NCI-H2196 treated with DMSO at 0.1 percent for 48 hours (cell line): ENCODE results near the gene ATP13A3.

Experiments
- DNase-seq: peaks from one replicate; lab custom pipeline; 2025; ENCODE audit not compliant: unreplicated experiment; lab: John Stamatoyannopoulos, UW

Gene ATP13A3

DNA sequence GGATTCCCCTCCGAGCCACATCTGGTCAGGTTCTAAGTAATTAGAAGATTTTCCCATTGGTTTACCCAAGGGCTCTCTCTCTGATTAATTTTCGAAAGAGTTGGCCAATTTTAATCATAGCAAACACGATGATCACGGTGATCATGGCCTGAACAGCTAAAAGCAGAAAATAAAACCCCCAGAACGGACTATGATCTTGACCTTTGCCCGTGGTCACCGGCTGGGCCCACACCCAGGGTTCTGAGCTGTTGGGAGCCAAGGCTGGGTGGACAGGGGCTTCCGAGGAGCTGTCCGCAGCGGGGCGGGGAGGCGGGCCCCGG lies 90.3 kb downstream of the ATP13A3 start:
- no peak for DNase-seq

DNA sequence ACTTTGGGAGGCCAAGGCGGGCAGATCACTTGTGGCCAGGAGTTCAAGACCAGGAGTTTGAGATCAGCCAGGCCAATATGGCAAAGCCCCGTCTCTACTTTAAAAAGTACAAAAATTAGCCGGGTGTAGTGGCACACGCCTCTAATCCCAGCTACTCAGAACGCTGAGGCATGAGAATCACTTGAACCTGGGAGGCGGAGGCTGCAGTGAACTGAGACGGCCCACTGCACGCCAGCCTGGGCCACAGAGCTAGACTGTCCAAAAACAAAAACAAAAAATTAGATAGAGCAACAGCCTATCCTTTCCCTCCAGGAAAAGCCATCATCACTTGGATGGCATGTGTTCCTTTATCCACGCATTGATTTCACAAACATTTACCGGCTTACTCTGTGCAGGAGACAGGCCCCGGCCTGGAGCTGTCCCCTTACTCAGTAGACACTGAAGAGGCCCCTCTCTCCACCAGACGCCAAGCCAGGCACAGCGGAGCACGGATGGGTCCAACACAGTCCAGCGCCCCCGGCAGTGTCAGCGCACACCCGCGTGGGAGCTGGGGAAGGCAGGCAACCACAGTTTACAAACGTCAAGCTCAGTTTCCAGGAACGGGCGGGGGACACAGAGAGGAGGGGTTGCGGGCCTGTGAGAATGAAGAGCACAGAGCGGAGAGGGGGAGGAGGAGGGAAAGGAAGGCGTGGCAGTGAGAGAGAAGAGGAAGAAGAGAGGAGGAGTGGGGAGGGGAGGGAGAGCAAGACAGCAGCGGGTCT lies 90.8 kb downstream of the ATP13A3 start:
- DNase-seq, result no peak

DNA sequence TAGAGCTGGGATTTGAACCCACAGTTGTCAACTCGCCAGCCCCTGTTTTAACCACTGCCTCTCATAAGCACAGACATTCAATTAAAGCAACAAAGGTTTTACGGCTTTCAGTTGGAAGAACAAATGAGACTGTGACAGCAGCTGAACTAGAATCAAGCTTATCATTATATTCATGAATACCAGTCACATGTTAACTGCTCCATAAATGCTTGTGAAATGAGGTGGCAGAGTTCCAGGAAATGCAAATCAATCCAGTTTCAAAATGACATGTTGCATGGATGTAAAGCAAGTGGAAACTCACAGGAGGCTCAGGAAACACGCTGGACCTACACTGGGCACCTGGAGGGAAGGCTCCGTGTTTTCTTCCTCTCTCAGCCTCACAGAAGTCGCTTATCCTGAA lies 91.6 kb downstream of the ATP13A3 start:
- DNase-seq, result no peak

DNA sequence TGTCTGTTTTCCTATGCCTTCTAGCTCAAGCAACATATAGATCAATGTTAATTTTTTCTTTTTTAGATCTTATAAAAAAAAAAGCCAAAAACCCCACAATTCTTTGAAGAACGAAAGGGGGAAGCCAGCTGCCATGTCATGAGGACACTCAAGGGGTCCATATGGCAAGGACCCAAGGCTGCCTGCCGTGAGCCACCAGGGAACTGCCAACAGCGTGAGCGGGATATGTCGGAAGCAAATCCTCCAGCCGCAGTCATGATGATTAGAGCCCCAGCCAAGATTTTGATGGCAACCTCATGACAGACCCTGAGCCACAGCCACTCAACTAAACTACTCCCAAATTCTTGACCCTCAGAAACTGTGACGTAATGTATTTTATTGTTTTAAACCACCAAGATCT lies 94.2 kb downstream of the ATP13A3 start:
- DNase-seq, result no peak

DNA sequence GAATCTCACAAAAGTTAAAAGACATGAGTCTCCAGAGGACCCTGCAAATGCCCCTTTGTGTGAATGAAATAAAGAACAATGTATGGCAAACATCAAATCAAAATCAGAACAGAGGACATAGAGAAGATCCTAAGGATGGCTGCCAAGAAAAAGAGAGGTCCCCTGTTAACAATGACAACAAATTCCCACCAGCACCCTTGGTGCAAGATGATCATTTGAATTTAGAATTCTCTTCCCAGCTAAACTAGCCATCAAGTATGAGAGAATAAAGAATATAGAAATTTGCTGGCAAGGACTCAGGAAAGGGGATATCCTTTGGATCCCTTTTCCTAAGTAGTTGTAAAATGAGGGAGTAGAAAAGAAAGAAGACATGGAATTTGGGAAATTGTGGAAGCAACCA lies 96.0 kb downstream of the ATP13A3 start:
- DNase-seq, result no peak

DNA sequence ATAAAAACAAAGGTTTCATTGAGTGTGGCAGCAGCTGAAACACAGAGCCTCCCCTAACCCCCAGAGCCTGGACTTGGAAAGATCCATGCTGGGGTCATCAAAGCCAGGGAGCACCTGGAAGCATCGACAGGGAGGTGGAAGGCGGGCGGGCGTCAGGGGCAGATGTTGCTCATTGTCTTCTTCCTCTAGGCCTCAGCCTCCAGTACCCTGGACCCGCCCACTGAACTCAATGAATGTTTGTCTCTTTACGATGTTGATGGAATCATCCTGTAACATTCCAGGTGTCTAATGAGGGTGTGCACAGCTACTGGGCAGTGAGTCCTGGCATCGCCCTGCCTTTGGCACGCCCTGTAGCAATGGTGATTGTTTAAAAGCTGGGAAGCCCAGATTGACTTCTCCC lies 97.5 kb downstream of the ATP13A3 start:
- DNase-seq, result no peak

DNA sequence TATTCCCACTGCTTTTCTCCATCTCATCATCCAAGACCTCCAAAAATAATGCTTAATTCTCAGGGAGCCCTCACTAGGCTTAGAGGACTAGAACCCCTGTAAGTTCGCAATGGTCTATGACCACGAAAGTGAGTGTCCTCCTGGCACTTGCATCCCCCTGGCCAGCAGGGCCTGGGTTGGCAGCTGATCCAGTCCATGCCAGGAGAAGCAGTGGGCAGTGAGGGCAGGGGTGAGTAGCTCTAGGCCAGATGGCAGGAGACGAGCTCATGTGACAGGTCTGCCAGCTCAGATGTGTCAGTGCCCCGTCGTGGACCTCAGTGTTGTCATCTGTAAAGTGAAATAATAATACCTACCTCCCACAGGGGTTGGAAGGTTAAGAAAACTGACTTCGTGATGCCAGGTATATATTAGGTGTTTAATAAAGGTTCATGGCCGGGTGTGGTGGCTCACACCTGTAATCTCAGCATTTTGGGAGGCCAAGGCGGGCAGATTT lies 98.8 kb downstream of the ATP13A3 start:
- DNase-seq, result no peak

DNA sequence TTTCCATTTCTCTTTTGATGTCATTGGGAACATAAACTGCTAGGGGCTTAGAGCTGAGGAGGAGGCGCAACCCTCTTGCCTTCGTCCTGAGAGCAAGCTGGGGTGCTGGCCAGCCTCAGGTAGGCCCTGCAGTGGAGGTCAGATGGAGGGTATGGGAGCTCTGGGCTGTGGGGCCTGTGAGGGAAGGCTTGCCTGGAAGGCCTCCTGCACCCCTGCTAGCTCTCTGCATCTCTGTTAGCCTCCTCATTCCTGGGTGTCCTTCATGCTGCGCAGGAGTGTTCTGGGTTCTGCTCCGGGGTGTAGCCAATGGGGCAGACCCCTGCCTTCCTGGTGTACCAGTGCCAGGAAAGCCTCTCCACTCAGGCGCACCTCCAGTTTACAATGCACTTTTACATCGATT lies 99.5 kb downstream of the ATP13A3 start:
- no peak for DNase-seq

DNA sequence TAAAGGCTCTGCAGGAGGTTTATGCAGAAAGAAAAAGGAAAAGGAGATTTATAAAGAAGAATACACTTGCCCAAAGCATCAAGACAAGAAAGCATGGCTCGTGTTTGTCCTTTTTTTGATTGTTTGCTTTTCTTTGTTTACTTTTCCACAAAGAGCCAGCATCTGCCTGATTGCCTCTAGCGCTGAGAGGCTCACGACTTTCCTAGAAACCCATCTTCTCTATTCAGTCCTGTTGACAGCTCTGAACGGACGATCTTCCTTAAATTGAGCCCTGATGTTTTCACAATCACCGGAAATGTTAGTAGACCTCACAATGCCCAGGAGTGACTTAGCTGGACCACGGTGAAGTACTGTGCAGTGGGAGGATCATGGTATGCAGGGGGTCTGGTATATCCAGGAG lies 100.2 kb downstream of the ATP13A3 start:
- DNase-seq, result peak; percentile 49

DNA sequence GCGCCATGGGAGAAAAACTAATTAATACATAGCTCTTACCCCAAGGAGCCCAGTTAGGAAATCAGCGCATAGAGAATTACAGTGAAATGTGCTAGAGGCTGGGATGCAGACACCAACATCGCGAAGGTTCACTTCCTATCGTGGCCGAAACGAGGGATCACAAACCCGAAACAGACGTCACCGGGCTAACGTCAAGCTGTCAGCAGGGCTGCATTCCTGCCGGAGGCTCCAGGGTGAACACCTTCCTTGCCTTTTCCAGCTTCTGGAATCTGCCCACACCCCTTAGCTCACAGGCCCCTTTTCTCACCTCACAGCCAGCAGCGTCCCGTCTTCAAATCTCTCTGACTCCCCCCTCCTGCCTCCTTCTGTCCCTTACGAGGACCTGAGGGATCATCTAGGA lies 100.7 kb downstream of the ATP13A3 start:
- no peak for DNase-seq

DNA sequence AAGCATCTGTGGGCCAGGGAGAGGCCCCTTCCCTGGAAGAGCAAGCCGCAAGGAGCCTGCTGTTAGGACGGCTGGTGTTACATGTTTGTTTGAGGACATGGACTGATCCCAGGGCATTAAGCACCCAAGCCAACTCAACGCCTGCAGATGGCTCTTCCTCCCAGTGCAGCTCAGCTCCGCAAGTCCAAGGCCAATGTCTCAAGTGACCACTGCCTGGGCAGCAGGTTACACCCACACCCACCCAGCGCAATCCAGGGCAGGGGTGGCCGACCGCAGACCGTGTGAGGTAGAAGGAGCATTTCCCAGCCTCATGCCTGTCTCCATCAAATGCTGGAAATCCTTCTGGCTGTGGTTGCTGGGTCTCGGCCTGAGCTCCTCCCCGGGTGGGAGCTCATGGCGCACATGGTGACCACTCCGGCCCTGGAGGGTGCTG lies 102.2 kb downstream of the ATP13A3 start:
- DNase-seq, result no peak

DNA sequence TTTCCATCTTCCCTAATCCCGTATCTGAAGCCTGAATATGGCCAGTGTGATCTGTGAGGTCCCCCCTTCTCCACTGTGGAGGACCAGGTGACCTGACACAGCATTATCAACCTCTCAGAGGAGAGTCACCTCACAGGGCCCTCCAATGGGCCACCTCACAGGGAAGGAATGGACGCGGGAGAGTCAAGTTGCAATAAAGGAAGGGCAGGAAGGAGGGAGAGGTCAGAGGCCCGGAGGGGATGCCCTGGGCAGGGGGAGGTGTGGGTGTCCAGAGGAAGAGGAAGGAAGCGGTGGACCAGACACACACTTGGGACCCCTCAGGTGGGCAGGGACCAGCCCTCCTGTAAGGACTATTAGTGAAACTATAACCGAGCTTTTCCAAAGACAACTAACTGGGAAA lies 102.6 kb downstream of the ATP13A3 start:
- no peak for DNase-seq

DNA sequence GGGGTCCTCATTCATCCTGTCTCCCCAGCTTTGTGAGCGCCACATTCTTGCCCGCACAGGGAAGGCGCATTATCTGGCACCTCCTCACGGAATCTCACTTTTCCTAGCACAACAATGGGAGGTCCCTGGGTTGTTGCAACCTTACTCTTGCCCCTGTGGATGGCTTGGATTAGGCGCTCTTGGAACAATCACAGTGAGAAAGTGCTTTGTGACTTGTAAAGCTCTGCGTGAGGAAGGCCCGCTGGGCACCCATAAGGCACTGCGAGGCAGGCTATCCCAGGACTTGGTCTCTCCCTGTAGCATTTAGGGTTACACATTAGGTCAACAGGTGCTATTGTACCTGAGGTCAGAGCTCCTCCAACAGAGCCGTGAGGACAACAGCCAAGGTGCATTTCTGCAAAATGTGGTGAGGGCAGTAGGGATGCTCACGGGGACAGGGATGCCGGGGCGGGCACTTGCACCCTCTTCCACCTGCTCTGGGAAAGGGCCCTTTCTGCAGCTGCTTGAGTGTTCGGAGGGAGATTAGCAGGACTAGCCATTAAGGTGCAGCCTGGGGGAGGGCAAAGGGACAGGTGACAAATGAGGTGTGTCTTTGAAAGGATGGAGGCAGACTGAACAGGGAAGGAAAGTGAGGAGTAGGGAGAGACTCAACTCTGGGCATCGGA lies 103.4 kb downstream of the ATP13A3 start:
- no peak for DNase-seq

DNA sequence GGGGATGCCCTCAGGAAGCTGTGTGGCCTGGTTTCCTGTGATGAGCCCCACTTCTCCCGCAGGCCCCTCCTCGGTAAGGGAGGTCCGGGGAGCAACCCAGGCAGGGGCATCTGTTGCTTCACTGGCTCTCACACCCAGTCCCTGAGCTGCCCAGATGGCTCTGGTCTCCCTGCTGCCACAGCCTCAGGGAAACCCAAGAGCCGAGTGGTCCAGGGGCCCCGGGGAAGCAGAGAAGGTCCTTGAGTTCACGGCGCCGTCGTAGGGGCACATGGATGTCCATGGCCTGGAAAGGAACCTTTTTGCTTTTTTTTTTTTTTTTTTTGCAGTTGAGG lies 103.9 kb downstream of the ATP13A3 start:
- no peak for DNase-seq

DNA sequence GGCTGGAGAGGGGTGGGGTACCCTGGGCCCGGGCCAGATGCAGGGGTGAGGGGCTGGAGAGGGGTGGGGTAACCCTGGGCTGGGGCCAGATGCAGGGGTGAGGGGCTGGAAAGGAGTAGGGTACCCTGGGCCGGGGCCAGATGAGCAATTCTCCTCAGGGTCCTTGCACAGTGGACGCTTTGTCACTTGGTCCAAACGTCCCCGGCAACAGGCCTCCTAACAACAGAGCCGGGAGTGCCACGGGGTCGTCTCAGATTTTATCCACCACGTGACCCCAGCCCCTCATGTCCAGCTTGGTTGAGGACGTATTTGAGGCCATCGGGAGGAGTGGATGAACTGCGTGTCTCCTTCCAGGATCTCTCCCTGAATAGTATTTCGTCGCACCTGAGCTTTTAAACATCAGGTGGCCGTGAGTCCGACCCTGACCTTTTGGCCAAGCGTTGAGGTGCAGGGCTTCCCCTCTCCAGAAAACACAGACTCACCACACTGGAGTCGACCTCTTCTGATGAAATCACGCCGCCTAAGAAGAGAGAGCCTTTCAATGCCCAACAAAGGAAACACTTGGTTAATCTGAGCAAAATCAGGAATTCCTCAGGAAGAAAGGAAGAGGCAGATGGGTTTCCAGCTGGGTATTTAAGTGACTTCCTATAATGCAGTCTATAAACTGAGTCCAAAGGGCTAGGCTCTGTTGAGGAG lies 104.5 kb downstream of the ATP13A3 start:
- no peak for DNase-seq

DNA sequence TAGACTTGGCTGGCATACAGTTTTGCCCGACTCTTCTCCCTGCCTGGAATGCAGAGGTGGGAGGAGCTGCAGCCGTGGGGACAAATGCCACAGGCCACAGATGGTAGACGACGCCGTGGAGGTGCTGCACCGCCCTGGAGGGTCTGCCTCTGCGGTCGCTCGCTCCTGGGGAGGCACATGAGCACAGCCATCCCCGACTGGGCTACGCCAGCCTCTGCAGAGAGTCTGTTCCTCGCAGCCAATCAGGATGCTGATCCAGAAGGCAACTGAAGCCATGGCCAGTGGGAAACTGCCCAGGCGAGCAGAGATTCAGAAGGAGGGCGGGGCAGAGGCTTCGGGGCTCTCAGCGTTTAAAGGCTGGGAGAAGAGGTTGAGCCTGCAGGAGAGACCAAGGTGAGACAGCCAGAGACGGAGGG lies 105.3 kb downstream of the ATP13A3 start:
- no peak for DNase-seq

DNA sequence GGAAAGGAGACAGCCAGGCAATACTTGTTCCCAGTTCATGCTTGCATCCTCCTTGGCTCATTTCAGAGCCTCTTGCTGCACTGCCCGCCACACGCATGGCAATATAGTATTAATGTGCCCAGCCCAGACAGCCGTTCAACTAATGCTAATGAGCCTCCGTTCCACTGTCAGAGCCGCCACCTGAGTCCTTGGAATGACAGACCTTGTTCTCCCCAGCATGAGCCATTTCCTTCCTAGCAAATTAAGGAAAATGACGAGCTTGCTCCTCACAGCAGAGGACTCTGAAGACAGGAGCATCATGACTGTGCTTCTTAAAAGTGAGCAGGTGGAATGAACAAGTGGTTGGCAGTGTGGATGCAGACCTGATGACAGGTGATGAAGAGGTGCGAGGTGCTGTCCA lies 106.5 kb downstream of the ATP13A3 start:
- no peak for DNase-seq

DNA sequence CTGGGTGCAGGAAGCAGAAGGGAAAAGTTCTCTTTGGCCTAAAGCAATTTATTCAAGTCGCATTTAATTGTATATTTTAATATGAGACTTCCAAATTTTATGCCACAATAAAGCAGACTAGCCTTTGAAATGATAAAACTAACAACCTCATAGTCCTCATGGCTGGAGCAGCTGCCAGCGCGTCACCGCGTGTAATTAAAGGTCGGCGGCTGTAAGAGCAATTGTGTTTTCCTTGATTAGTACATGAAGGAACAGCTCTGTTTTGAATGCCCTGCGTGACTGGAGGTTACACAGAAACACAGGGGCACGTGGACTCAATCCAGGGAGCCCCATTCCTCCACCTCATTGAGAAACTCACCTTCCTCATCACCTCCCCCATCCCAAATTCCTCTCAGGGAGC lies 107.2 kb downstream of the ATP13A3 start:
- no peak for DNase-seq

DNA sequence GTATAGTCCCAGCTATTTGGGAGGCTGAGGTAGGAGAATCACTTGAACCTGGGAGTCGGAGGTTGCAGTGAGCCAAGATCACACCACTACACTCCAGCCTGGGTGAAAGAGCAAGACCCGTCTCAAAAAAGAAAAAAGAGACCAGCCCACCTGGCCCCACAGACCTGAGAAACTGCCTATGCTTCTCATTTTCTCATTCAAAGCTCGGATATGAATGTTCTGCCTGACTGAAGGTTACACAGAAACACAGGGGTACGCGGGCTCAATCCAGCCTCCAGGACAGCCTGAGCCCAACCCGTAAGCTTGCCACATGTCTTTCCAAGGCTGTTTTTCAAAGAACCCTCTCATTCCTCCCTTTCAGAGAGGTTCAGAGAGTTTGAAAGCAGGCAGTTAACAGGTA lies 107.6 kb downstream of the ATP13A3 start:
- no peak for DNase-seq

DNA sequence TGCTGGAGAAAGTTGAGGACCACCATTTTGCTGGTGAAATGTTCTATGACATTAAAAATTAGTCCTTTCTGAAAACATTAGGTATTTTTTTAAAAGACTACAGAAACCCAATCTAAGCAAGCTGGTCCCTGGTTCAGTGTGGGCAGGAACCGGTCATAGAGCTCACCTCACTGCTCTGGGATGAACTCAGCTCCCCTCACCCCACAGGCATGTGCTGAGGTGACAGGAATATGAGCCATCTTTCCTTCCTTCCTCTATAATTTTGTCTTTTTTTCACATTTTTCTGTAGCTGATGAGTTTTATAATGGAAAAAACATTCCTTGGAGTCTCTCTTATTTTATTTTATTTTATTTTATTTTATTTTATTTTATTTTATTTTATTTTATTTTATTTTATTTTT lies 109.1 kb downstream of the ATP13A3 start:
- DNase-seq, result no peak

DNA sequence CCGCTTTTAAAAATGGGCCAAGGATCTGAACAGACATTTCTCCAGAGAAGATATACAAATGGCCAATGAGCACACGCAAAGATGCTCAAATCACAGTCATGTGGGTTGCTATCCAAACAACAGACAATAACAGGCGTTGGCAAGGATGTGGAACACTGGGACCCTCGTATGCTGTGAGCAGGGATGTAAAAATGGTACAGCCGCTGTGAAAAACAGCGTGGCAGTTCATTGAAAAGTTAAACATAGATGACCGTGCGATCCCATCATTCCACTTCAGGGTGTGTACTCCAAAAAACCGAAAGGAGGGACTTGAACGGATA lies 110.6 kb downstream of the ATP13A3 start:
- no peak for DNase-seq

DNA sequence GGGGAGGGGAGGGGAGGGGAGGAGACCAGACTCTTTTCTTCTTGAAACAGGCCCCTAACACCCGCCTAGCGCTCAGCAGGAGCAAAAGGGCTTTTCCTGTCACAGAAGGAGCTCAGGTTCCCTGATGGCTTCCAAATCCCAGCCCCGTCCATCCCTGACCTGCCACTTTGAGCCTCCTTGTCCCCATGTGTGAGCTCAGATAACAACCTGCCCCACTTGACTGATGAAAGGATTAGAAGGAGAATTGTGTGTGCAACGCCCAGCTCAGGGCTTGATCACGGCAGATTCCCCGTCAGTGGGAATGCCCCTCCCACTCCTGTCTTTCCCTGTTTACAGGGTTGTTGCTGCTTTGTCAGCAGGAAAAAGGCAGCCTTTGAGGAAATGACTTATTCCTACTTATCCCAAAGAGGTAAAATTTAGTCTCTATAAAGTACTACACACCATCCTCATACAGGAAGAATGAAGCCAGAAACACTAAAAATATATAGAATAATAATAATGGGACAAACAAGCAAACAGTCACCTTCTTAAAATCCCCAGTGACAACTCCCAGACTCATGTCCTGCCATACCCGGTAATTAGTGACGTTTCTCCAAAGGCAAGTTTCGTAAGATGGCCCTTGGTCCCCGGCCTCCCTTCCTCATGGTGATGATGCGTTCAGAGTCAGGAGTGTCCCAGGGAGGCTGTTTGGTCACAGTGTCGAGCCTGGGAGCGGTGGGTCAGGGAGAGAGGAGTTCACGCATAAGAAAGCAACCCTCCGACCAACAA lies 111.1 kb downstream of the ATP13A3 start:
- no peak for DNase-seq
